HG03439 (cell line): Measurements from ENCODE around the gene FGR.

Experiments used
- ATAC-seq: cut with Tn5 transposase; IDR thresholded peaks from one replicate; pipeline ENCODE4 v1.9.1; 2021; ENCODE audit warnings: mild to moderate bottlenecking, moderate library complexity; ENCODE audit not compliant: unreplicated experiment

Gene FGR

DNA sequence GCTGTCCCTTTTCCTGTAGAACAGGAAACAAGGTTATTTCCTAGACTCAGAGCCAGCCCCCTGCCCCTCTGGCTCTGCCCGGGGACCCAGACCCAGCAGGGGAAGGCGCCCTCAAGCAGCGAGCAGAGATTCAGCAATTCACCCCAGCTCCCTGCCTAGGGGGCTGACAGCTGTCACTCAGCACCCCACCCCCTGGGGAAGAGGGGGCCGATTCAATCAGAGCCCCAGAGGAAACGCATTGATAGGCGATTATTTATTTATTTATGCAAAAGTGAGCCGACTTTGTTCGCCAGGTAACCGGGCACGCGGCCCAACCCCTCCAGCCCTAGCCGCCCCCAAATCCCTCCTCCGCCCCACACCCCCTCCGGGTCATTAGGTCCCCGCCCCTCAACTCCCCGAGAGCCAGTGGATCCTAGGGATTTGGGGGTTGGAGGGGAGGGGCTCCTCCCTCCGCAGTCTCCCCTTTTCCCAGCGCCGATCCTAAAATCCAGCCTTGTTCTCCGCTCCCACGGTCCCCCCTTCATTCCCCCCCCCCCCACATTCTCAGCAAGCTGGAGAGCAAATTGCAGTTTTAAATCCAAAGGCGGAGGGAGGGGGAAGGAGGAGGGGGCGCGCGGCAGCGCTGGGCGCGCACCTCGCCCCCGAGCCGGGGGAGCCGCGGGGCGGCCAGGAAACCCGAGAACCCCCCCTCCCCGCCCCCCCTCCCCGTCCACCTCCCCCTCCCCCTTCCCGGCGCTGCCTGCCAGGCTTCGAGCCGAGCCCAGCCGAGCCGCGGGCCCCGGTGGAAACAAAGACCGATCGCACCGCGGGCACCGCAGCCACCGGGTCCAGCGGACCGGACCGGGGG is 32.3 kb downstream of the FGR start:
- no peak for ATAC-seq

DNA sequence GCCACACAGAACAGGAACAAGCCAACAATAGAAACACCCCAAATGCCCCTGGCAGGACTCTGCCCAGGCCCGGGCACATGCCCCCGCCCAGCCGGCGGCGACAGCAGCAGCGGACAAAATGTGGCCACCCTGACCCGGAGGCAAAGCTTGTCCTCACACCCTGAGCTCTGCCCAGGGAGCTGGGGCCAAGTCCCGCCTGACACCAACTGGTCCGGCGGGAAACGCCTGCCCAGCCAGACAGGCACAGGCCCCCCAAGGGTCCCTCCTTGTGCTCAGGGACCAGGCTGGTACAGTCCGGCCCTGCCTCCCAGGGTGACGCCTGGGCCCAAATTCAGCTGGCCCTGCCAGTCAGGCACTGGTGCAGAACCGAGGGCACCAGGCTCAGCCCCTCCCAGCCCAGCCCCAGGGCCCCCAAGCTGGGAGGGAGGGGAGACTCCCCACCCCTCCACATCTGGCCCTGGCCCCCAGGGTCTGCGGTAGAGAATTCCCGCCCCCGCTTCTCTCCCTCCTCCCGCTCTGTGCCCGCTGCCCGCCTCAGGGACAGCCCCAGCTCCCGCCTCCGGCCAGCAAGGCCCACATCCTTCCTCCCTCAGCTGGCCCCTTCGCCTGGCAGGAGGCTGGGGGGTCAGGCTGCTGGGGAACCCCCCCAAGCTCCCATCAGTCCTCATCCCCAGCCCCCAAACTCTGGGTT is 33.1 kb downstream of the FGR start:
- no peak for ATAC-seq

DNA sequence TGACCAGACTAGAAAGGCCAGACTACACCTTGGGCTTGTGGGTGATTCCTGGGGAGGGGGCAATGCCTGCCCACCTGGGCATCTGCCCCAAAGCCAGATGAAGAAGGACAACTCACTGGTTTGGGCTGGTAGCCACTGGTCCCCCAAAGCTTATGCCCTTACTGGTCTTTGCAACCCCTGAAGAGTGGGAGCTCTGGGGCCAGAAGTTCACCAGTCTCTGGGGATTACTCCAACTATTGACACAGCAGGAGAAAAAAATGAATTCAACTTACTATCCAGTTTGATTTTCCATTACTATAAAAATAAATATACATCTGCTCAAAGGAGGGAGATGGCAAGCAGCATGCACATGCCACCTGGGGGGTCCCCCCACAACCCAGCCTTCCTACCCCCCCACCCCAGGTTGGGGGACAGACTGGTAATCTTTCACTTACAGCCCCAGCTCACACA is 33.6 kb downstream of the FGR start:
- no peak for ATAC-seq

DNA sequence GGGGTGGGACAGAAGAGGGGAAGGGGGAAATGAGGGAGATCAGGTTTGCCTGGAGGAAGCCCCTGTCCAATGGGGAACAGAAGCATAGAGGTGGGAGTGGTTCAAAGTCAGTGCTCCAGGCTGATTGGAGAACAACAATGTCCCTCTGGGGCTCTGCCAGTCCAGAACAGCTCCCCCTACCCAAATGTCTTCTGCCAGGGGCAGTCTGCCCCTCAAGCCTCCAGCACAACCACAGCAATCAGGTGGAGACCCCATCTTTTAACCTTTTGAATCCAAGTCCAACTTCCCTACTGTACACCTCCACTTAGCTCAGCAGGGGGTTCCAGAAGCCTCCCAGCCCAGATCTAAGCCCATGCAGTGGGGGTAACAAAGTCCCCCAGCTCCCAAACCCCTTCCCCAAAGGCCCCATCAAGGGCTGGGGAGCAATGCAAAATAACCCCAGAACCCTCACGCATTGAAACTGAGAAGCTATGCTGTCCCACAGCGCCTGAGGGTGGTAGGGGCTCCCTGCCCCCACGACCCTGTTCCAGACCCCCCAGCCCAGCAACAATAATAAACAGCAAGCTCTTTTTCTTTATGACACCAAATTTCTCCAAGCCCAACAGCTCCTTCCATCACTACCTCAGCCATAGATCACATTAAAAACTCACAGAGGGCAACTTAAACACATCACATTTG is 34.3 kb downstream of the FGR start:
- ATAC-seq, result no peak

DNA sequence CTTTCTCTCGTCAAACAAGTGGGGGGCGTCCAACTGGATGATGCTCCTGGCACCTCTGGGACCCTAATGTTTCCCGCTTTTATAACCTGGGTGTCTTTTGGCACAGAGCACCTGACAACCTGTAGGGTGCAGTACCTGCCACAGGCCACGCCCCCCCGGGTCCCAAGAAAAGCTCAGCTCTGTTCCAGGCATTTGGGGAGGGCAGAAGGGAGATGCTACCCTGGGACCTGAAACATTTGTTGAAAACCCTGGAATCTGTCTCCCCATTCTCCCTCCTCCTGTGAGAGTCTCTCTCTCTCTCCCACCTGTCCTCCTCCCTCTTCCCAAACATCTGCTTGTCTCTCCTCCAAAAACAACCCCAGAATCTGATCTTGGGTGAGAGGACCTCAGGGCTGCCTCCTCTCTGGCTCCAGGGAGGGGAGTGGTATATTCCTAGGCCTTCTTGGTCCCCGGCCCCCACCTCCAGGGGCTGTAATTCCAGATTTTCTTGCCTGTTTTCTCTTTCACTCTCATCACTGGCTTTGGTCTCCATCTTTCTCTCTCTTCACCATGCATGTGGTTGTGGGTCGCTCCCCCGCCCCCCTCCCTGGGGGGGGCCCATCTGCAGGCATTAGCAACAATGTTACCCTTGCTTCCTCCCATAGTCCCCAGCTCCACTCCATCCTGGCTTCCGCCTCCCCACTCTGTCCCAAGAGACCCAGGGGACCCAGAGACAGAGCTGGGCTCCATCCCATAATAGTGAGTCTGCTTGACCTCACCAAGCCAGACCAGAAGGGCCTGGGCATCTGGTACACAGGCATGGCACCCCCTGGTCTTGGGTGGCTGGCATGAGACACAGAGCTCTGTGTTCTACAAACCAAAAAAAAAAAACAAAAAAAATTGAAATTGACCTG is 35.1 kb downstream of the FGR start:
- no peak for ATAC-seq

DNA sequence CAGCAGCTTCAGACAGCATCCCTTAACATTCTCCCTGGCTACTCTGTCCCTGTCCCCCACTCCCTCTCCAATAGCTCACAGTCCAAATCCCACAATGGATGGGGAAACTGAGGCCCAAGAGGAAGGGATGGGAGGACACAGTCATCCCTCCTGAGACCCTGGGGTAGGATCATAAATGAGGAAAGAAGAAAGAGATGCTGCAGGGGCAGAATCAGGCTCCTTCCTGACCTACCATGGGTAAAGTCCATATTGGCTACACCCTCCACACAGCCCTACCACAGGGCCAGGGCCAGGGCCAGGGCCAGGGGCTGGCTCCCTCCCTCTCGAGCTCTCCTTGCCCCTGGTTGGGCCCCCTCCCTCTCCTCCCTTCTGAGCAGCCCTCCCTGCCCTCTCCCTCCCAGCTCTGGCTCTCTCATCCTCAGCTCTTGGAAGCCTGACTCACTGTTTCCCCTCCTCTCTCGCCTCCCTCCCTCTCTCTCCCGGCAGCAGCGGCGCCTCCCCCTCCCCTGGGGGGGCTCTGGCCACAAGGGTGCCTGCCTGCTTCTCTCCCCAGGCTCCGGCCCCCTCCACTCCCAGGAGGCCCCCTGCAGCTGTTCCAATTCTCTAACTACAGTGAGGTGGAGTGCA is 36.0 kb downstream of the FGR start:
- ATAC-seq, result no peak

DNA sequence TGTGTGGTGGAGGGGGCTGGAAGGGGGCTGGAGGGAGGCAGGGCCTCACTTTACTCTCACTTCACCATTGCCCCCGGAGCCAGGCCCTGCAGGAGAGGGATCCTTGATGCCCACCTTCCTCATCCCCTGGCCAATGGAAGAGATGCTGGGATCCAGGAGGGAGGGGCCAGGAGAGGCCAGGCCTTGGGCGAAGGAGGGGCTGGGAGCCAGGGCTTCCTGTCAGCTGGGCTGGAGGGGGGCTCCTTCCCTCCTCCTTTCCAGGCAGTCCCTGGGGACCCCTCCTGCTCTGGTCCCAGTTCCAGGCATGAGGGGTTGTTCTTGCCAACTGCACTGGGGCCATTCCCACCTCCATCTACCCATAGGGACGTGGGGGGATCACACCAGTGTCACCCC is 36.7 kb downstream of the FGR start:
- ATAC-seq, result no peak

DNA sequence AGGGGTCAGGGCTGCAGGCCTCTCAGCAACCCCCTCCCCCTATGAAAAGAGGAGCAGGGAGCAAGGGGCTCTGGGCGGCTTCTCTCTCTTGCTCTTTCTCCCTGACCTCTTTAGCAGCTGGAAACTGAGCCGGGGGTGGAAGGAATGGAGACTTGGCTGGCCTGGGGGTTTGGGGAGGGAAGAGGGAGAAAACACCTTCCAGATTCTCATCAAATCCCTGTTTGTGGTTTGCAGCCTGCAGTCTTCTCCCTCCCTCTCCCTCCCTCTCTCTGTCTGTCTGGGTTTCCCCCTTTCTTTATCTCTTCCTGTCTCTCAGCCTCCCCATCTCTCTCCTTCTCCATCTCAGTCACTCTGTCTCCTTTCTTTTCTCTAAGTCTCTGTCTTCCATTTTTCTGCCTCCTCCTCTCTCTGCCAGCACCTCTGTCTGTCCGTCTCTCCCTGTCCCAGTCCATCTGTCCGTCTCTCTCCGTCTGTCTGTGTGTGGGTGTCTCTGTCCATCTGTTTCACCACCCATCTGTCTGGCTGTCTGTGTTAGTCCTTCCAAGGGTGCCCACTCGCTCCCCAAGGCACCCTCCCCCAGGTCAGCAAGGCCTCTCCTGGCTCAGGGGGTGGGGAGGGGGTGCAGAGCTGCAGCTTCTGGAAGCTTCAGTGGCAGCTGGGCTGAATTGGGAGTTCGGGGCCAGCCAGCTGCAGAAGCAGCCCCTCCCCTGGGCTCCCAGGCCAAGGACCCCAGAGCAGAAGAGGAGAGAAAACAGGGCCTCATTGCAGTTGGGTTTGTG is 37.3 kb downstream of the FGR start:
- no peak for ATAC-seq

DNA sequence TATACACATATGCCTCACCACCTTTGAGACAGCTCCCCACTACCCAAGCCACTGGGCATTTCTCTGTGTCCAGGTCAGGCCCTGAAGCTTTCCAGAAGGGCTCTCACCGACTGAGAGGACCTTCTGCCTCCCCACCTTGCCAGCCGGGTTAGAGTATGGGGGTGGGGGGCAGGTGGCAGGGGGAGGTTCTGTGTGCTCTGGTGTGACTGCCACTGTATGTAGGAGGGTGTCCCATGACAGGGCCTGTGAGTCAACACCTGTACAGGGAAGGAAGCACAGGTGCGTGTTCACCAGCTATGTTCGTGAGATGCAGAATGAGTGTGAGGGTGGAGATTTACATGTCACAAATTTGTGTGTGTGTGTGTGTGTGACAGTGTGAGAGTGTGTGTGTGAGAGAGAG is 38.0 kb downstream of the FGR start:
- no peak for ATAC-seq

DNA sequence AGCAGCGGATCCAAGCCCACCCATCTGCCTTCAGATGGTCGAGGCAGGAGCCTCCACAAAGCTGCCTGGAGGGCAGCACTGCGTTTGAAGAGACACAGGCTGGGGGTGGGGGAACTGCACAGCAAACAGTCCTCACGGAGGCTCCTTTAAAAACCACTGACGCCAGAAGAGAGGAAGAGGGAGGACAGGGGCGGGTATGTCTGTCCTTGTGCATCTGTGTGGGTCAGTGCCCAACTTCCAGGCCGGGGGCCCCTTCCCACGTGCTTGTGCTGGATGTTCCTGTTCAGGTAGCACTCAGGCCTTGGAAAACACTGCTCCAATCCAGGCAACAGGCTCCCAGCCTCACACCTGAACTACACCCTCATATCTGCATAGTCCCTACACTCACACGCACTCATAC is 38.7 kb downstream of the FGR start:
- no peak for ATAC-seq

DNA sequence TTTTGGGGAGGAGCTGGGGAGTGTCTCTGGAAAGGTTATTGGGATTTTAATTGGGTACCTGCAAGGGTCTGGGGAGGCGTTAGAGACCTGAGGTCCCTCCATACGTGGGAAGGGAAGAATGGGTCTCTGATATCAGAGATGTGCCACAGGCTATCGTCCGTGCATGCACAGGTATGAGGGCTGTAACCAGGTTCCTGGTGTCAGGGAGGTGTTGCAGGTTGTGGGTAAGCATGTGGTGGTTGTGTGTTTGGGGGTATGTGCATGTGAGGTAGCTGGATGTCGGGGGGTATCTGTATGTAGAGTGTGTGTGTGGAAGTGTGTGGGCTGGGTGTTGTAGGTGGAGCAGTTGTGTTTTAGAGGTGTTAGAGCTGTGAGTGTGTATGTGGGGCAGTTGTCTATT is 39.4 kb downstream of the FGR start:
- no peak for ATAC-seq

DNA sequence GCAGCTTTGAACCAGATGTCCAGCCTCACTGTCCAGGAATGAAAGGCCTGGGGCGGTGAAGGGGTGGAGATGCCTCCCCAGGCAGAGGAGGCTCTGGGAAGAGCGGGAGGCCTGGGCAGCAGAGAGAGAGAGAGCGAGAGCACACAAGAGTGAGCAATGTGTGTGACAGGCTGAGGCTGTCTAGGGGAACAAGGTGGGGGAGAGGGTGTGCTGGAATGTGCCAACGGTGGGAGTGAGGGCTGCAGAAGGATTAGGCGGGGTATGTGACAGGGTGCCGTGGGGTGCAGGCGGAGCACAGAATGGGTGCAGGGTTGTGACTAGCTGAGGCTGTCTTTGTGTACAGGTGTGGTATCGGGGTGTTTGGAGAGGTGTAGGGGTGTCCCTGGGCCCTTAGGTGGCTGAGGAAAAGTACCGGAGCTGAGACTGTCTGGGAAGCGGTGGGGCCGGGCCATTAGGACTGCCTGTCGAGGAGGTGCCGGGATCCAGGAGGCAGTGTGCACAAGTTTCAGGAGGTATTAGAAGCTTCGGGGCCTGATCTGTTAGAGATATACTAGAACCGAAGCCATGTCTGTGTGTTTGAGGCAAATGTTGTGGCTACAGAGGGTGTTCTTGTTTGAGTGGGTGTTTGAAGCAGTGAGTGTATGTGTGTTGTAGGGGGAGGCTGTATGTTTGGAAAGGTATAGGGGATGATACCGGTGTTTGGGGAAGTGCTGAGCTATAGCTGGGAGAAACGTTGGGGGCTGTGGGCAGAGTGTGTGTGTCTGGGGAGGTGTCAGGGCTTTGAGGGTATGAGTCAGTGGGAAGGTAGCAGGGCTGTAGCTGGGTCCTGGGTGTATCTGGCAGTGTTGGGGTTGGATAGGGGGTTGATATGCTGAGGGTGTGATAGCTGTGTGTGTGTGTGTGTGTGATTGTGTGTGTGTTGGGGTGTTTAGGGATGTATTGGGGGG is 40.1 kb downstream of the FGR start:
- ATAC-seq, result no peak

DNA sequence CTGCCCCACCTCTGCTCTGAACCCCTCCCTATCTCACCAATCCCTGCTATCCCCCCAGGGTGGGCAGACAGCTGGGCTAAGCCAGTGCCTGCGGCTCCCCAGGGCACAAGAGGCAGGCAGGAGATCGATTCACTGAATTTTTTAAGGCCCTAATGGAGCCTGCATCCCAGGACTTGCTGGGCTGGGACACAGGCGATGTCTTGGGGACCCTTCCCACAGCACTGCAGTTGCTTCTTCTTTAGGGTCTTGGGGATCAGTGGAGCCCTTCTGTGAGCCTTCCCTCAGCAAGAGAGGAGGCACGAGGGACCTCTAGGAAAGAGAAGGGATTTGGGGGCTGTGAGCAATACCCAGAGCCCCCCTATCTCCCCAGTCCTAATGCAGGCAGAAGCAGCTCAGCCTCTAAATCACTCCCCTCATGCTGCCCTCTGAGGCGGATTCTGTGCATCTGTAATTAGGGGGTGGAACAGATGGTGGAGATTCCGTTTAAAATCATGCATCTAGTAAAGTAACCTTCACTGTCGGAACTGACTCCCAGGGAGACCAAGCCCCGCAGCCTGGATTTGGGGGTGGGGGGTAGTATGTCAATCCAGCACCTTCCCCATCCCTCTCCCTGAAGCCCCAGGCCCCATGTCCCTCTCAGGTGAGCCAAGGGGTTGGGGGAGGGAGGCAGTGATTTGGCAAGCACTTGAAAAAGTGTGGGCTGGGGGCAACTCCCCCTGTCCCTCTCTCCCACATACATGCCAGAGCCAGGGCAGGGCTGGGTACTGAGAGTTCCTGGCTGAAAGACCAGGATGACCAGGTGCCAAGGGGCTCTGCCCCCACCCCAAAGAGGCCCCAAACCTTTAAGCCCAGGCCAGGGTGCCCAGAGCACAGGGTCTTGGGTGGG is 41.1 kb downstream of the FGR start:
- no peak for ATAC-seq

DNA sequence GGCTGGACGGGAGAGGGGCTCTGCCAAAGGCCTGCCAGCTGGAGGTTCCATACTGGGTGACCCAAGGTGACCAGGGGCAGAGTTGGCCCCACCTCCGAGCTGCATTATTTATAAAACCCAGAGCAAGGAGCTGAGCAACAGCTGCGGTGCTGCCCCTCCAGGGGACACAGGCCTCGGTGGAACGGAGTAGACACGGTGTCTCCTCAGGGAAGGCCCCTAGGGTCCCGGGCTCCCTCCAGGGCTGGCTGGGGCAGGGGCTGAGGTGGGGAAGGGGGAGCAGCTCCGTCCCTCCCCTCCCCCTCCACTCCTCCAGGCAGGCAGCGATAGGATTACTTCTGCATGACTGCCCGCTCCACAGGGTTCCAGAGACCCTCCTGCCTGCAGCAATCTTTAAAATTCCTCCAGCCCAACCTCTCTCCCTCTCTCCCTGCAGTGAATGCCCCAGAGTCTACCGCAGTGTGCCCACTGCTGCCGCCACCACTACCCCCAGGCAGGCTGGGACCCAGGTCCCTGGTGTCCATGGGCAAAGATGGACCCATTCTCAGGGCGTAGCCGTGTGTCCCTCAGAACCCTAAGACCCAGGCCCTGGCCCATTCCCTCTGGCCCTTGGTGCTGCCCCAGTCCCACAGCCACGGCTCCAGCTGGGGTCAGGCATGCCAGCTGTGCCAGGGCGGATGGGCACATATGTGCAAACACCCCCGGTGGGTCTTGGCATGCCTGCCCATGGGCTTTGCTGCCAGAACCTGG is 41.9 kb downstream of the FGR start:
- ATAC-seq, result no peak

DNA sequence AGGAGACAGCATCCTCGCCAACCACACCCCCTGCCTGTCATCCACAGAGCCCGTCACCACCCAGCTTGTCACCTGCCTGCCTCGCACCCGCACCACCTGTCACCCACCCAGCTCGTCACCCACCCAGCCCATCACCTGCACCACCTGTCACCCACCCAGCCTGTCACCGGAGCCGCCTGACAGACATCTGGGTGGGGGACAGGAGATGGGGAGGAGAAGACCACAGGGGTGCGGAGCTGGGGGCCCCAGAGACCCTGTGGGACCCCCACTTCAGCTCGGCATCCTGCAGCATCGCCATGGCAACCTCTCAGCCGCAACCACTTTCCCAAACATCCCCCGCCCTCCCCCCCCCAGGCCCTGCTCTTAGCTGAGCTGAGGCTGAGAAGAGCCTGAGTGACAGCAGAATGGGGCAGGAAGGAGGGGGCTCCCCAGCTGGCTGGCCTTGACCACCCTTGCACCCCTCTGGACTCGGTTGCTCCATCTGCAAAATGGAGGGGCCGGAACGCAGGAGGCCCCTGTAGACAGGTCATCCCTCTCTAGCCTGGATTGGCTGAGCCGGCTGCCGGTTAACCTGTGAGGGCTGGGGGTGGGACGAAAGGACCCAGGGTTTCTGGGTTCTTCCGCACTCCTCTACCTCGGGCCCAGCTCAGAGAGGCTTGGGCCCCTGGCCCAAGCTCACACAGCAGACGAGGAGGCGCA is 42.6 kb downstream of the FGR start:
- ATAC-seq, result no peak

DNA sequence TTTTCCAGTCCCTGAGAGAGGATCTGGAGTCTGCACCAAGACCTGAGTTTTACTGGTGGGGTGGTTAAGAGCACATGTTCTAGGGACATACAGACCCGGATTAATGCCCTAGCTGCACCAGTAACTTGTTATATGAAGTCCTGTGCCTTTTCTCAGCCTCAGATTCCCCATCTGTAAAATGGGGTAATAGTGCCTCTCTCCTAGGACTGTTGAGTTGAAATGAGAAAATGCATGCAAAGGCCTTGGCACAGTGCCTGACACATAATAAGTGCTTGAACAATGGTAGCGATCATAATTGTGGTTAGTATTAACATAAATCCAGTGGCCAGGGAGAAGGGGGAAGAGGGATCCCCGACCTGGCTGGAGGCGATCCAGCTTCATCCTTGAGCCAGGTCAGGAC is 43.4 kb downstream of the FGR start:
- no peak for ATAC-seq
